Lower leg skin (tissue), 4 donors: Measurements from ENCODE around the gene ZC3H10. TPM values are rescaled to one million over a fixed set of nuclear protein-coding genes. Genes with fewer than 3 reads are reported as not detected.

Experiments
- DNase-seq, 2 donors: peaks; one replicate each; pipeline ENCODE4 v3.0.0-alpha.2; 2019; ENCODE audit warnings: low spot score in 2 of 2
- H3K4me3 ChIP-seq: fragments of 200-600 bp; sonication (generic); 2 replicates; pipeline ENCODE4 v1.5.1; 2017; ENCODE audit warnings: mild to moderate bottlenecking, low read depth; ENCODE audit not compliant: poor library complexity, severe bottlenecking
- POLR2A ChIP-seq, 2 donors: fragments of 450-650 bp; IDR thresholded peaks; one replicate each; pipeline ENCODE4 v1.6.1; 2016 to 2017; ENCODE audit warnings: antibody characterized with exemption in 2 of 2, mild to moderate bottlenecking in 1 of 2, moderate library complexity in 1 of 2
- WGBS, 2 donors: methylation state at CpG; one replicate each; pipeline ENCODE4 v1.1.5; 2018; 5-methylcytosine and 5-hydroxymethylcytosine counted together
- intact Hi-C: fragments of 100-400 bp; cut with DNase I; formaldehyde crosslinking; loops from one replicate; pipeline ENCODE4 v1.15.0; 2023; ENCODE audit warnings: low total_unique reads
- total RNA-seq, 4 donors: library from RNA; depleted of rRNA; stranded (reverse); fragments of >200 nt; gene quantifications; one replicate each; pipeline ENCODE4 v1.1.0, GENCODE V29; 2016
- TF ChIP-seq, protein P1 (sequence below), 3 donors: fragments of 450-650 bp; IDR thresholded peaks; one replicate each; pipeline ENCODE4 v1.5.1; 2016; ENCODE audit warnings: antibody characterized with exemption in 3 of 3, mild to moderate bottlenecking in 3 of 3, moderate library complexity in 2 of 3

Gene ZC3H10
- total RNA-seq, 4 donors from 2014 or later: 3.4 to 4.4 (median 3.7) TPM

DNA sequence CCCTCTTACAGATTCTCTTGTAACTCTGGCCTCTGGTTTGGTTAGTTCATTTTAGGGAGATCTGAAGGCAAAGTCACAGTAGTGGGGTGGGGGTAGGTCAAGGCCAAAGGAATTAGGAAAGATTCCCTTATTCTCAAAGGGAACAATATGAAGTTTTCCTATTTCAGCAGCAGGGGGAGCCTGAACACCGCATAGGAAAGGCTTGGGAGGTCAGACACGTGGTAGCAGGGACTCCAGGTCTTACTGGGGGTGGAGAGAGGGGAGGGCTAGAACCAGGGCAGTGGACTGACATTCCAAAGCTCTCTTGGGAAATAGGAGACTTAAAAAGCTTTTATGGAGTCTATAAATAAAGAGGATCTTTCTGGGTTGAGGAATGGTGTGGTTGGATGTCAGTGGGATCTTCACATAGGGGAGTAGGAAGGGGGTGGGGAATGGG lies 1.3 kb downstream of the ZC3H10 start:
- WGBS, 2 donors: 0 to 2% methylated on average over 2 of the region's 2 CpGs
- peak in 1 of 2 donors; percentile 64 for DNase-seq
- no peak overlapping the region for H3K4me3 ChIP-seq

DNA sequence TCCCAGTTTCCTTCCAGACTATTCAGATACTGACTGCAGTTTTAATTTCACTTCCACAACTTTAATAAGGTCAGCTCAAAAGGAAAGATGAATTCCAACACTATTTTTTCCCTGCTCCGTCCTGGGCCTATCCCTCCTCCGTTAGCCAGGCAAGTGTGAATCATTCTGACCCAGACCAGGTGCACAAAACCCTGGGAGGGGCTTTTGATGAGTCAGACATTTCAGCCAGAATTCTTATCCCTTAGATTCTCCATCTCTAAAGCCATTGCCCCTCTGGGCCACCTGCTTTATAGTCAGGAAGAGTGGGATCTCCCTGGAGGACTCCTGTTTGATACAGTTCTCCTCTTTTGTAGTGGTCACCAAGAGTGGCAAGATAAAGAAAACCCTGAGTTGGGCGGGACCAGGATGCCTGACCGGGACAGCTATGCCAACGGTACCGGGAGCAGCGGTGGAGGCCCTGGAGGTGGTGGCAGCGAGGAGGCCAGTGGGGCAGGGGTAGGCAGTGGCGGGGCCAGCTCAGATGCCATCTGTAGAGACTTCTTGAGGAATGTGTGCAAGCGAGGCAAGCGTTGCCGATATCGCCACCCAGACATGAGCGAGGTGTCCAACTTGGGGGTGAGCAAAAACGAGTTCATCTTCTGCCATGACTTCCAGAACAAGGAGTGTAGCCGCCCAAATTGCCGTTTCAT lies 2.2 kb downstream of the ZC3H10 start:
- intact Hi-C loops: no loop called here

More for the DNA sequence above, 1.3 kb downstream of the ZC3H10 start:
- TF ChIP-seq POLR2A (IDR thresholded peaks at IDR 0.05): no peak
- TF ChIP-seq, protein P1, sequence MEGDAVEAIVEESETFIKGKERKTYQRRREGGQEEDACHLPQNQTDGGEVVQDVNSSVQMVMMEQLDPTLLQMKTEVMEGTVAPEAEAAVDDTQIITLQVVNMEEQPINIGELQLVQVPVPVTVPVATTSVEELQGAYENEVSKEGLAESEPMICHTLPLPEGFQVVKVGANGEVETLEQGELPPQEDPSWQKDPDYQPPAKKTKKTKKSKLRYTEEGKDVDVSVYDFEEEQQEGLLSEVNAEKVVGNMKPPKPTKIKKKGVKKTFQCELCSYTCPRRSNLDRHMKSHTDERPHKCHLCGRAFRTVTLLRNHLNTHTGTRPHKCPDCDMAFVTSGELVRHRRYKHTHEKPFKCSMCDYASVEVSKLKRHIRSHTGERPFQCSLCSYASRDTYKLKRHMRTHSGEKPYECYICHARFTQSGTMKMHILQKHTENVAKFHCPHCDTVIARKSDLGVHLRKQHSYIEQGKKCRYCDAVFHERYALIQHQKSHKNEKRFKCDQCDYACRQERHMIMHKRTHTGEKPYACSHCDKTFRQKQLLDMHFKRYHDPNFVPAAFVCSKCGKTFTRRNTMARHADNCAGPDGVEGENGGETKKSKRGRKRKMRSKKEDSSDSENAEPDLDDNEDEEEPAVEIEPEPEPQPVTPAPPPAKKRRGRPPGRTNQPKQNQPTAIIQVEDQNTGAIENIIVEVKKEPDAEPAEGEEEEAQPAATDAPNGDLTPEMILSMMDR (IDR thresholded peaks at IDR 0.05): peak in 1 of 3 donors; percentile 93
- intact Hi-C loops: no loop called here

DNA sequence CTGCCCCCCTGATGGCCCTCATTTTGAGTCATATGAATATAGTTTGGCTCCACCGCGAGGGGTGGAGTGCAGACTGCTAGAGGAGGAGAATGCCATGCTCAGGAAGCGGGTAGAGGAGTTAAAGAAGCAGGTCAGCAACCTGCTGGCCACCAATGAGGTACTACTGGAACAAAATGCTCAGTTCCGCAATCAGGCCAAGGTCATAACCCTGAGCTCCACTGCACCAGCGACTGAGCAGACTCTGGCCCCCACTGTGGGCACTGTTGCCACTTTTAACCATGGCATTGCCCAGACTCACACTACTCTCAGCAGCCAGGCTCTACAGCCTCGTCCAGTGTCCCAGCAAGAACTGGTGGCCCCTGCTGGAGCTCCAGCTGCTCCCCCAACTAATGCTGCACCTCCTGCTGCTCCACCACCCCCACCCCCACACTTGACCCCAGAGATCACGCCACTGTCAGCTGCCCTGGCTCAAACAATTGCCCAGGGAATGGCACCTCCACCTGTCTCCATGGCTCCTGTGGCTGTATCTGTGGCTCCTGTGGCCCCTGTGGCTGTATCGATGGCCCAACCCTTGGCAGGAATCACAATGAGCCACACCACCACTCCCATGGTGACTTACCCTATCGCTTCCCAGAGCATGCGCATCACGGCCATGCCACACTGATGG lies 3.3 kb downstream of the ZC3H10 start:
- H3K4me3 ChIP-seq: no peak overlapping the region
- intact Hi-C loops: no loop called here
- no peak for DNase-seq
- 87 to 92% methylated on average over 11 of the region's 11 CpGs for WGBS, 2 donors
- no peak for TF ChIP-seq POLR2A (IDR thresholded peaks at IDR 0.05)
- TF ChIP-seq, protein P1 (IDR thresholded peaks at IDR 0.05): no peak

More for the DNA sequence above, 2.2 kb downstream of the ZC3H10 start:
- DNase-seq: no peak
- no peak overlapping the region for H3K4me3 ChIP-seq
- TF ChIP-seq, protein P1 (IDR thresholded peaks at IDR 0.05): no peak
- TF ChIP-seq POLR2A (IDR thresholded peaks at IDR 0.05): no peak
- 90% methylated on average over 17 of the region's 17 CpGs for WGBS, 2 donors

DNA sequence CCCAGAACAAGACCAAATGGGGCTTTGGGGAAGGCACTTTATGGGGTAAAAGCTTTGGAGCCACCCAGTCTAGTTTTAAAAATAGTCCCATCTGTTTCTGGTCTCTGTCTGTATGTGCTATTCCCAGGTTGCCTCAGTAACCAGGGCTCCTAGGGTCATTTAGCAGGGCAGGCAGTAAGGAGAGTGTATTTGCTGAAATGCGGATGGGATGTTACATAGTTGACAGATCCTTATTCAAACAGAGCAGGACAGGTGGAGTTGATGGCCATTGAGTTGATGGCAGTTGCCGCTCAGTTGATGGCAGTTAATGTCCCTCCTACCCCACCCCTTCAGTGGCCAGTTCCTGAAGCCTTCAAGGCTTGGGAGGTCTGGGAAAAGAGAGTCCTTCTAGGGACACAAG lies 4.6 kb downstream of the ZC3H10 start:
- intact Hi-C loops: no loop called here
- 82 to 88% methylated on average over 2 of the region's 2 CpGs for WGBS, 2 donors
- H3K4me3 ChIP-seq: no peak overlapping the region
- TF ChIP-seq POLR2A (IDR thresholded peaks at IDR 0.05): no peak
- TF ChIP-seq, protein P1 (IDR thresholded peaks at IDR 0.05): no peak
- DNase-seq: no peak

DNA sequence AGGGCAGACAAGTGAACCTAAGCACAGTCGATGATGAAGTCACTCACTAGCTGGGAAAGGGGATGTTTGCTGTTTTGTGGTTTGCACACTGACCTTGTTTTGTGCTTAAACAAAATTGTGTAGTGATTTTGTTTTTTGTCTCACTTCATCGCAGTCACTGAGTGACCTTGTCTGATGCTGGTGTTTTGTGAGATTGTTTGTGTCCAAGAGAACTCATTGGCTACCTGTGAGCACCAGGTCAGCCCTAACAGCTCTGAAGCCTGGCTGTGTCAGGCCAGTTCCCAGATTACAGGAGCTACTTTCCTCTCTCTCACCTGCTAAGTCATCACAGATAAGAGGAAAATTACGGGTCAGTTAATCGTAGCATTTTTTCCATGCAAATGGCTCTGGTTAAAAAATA lies 6.1 kb downstream of the ZC3H10 start:
- WGBS, 2 donors: 89% methylated on average over 4 of the region's 4 CpGs
- DNase-seq: no peak
- TF ChIP-seq, protein P1 (IDR thresholded peaks at IDR 0.05): no peak
- no peak for TF ChIP-seq POLR2A (IDR thresholded peaks at IDR 0.05)
- H3K4me3 ChIP-seq: no peak overlapping the region
- intact Hi-C loops: no loop called here
